Kidney (tissue), 14 donors: ENCODE measurements around the gene PPP1R14C. TPM values are rescaled to one million over a fixed set of nuclear protein-coding genes. Genes with fewer than 3 reads are reported as not detected.

Source experiments
- DNase-seq, 5 donors: peaks; one replicate each; pipeline ENCODE4 v3.0.0-alpha.2; 2013 to 2020
- FAIRE-seq: peaks from 2 replicates; lab custom pipeline; 2012; peaks lifted over from hg19 to GRCh38; lab: Jason Lieb, UNC
- H3K27ac ChIP-seq, 2 donors: one replicate each; pipeline ENCODE4 v1.7.0; 2013; ENCODE audit warnings: low read depth in 2 of 2, low read length in 2 of 2, inconsistent platforms in 1 of 2
- H3K27me3 ChIP-seq: one replicate; pipeline ENCODE4 v1.7.1; 2013; ENCODE audit warnings: low read length, inconsistent platforms; ENCODE audit not compliant: control insufficient read depth, insufficient read depth
- H3K36me3 ChIP-seq, 3 donors: one replicate each; pipeline versions ENCODE4 v1.7.0 to v1.7.1; 2013; ENCODE audit warnings: low read length in 3 of 3, control low read depth in 1 of 3, inconsistent platforms in 1 of 3; ENCODE audit not compliant: insufficient read depth in 3 of 3, control insufficient read depth in 2 of 3
- H3K4me1 ChIP-seq, 3 donors: one replicate each; pipeline versions ENCODE4 v1.7.0 to v1.7.1; 2013; ENCODE audit warnings: low read length in 3 of 3, inconsistent platforms in 1 of 3, low read depth in 1 of 3; ENCODE audit not compliant: control insufficient read depth in 2 of 3, insufficient read depth in 2 of 3
- H3K4me3 ChIP-seq, 3 donors: one replicate each; pipeline versions ENCODE4 v1.7.0 to v1.8.1; 2013; ENCODE audit warnings: low read length in 3 of 3, control low read depth in 1 of 3, inconsistent platforms in 1 of 3
- H3K9ac ChIP-seq, 3 donors: one replicate each; pipeline versions ENCODE4 v1.7.0 to v1.7.1; 2013; ENCODE audit warnings: low read length in 3 of 3, control low read depth in 1 of 3, inconsistent platforms in 1 of 3
- H3K9me3 ChIP-seq, 3 donors: one replicate each; pipeline versions ENCODE4 v1.7.0 to v1.7.1; 2013; ENCODE audit warnings: low read length in 3 of 3, control low read depth in 1 of 3, inconsistent platforms in 1 of 3; ENCODE audit not compliant: control insufficient read depth in 2 of 3, insufficient read depth in 1 of 3
- intact Hi-C: fragments of 100-400 bp; cut with DNase I; formaldehyde crosslinking; loops from one replicate; pipeline ENCODE4 v1.11.1; 2022
- polyA plus RNA-seq: library from polyadenylated mRNA; stranded (reverse); fragments of 350-450 nt; fragmentation: Illumina TruSeq; extraction: RNeasy Lipid Tissue Mini Kit (QIAGEN cat#74804); gene quantifications from one replicate; pipeline ENCODE4 v1.2.3, GENCODE V29; 2014; ENCODE audit warnings: low read depth, low replicate concordance; ENCODE audit not compliant: insufficient read depth
- total RNA-seq: library from RNA; stranded (reverse); fragmentation: NEBNext Ultra II Directional; extraction: Animal tissue kit (Norgen Biotek cat#: 25700); gene quantifications from one replicate; pipeline ENCODE4 v1.2.1, GENCODE V29; 2021
- TF ChIP-seq, protein P1 (sequence below): IDR thresholded peaks from 3 replicates; pipeline ENCODE4 v1.5.1; 2012; ENCODE audit warnings: mild to moderate bottlenecking, moderate library complexity, borderline replicate concordance; ENCODE audit not compliant: insufficient read depth; ENCODE audit errors: extremely low read depth
- donor health status: control.
- donor health status: control.
- donor health status: control.
- donor health status: control.
- donor health status: control.
- donor health status: DM: yes; HTN: yes; CAD: no.
- donor health status: Normal renal cell carcinoma (clear cell type).

The PPP1R14C gene
- total and polyA plus RNA-seq, 2 donors from 2014 or later: 6.5 to 15.8 TPM

DNA sequence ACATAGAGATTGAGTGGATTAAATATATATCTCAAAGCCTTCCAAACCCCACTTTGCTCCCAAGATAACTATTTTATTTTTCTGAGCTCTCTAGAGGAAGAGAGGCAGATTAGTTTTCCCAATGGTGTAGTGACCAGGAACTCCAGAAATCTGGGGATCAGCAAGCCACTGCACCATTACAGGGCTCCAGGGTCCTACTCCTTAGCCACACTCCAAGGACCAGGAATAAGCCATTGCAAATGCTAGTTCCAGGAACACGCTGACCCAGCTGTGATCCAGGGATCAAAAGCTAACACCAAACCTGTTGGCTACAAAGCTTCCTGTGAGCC is 128.3 kb downstream of the PPP1R14C start:
- Histone ChIP-seq H3K4me1 (no peaks in the 10 kb centered on the region), H3K4me3 (no peak overlapping the region), H3K27me3 (no peaks in the 10 kb centered on the region), H3K27ac (no peak overlapping the region), H3K36me3 (no peaks in the 10 kb centered on the region), H3K9me3 (no peaks in the 10 kb centered on the region), H3K9ac (no peak overlapping the region)
- FAIRE-seq: no peak
- TF ChIP-seq, protein P1, sequence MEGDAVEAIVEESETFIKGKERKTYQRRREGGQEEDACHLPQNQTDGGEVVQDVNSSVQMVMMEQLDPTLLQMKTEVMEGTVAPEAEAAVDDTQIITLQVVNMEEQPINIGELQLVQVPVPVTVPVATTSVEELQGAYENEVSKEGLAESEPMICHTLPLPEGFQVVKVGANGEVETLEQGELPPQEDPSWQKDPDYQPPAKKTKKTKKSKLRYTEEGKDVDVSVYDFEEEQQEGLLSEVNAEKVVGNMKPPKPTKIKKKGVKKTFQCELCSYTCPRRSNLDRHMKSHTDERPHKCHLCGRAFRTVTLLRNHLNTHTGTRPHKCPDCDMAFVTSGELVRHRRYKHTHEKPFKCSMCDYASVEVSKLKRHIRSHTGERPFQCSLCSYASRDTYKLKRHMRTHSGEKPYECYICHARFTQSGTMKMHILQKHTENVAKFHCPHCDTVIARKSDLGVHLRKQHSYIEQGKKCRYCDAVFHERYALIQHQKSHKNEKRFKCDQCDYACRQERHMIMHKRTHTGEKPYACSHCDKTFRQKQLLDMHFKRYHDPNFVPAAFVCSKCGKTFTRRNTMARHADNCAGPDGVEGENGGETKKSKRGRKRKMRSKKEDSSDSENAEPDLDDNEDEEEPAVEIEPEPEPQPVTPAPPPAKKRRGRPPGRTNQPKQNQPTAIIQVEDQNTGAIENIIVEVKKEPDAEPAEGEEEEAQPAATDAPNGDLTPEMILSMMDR: no peak
- DNase-seq: no peak
- intact Hi-C loops: no loop called here

DNA sequence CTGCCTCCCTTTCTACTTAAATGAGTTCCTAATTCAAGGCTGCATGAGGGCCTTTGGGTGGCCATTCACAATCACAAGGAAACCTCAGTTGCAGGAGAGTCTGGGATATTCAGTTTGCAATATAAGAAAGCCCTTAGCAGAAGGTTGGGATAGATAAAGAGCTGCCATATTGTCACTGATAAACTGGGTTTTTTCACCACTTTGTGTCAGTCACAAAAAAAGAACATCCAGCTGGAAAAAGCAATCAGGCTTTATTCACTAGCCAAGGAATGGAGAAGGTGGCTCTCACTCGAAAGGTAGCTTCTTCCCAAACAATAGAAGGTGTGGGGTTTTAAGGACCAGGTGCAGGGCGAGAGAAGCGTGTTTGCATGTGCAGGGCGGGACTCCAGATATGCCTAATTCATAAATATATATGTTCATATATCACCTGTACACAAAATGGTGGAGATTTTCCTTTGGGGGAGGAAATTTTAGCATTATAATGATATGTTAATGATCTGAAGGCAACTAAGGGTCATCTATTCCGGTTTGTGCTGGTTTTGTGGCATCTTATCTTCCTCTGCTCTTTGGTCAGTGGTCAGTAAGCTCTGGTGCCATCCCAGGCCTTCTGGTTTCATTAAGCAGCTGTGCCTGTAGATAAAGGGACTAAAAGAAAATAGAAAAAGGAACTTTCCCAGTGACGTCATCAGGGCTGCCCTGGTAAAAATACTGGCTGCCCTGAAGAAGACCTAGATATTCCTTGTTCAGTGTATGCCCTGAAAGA is 128.8 kb downstream of the PPP1R14C start:
- intact Hi-C loops: no loop called here
- no peaks in the 10 kb centered on the region for H3K27me3 ChIP-seq
- no peak for DNase-seq
- no peak overlapping the region for H3K27ac ChIP-seq
- H3K4me3 ChIP-seq: no peak overlapping the region
- H3K9me3 ChIP-seq: no peaks in the 10 kb centered on the region
- no peaks in the 10 kb centered on the region for H3K4me1 ChIP-seq
- FAIRE-seq: no peak
- TF ChIP-seq, protein P1: no peak
- H3K9ac ChIP-seq: no peak overlapping the region
- H3K36me3 ChIP-seq: no peaks in the 10 kb centered on the region

DNA sequence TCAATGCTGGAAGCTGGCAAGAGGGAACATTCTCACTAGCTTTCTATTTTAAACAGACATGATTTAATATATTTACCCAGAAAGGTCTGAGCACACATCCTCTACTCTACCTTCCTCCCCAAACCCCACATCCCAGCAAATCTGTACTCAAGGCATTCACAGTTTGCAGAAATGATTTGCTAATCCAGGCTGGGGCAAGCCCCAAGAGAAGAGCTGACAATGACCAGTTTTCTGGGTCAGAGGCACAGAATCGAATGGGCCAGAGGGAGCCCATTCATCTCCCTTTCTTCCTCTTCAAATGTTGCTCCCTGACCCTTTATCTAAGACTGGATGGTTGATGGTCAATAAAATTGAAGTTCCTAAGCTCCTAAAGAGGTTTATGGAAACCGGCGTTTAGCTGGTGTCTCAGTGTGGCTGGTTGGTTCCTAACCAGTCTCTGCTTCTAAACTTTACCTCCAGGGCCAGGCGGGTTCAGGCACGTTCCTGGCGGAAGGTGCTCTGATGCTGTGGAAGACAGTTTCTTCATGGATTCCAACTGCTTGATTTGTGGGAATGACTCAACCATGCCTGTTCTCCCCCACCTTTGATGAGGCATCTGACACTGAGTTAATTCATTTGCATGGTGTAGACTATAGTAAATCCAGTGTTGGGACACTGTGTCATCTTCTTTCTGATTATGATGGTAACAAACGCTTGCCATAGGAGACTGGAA is 129.6 kb downstream of the PPP1R14C start:
- Histone ChIP-seq H3K36me3 (no peaks in the 10 kb centered on the region), H3K4me1 (no peaks in the 10 kb centered on the region), H3K9me3 (no peaks in the 10 kb centered on the region), H3K27me3 (no peaks in the 10 kb centered on the region), H3K4me3 (no peak overlapping the region), H3K9ac (no peak overlapping the region), H3K27ac (no peak overlapping the region)
- TF ChIP-seq, protein P1: no peak
- DNase-seq: no peak
- intact Hi-C loops: no loop called here
- no peak for FAIRE-seq
